H9 (cell line): ENCODE data around the gene PLA2G4D. TPM values are rescaled to one million over a fixed set of nuclear protein-coding genes. Genes with fewer than 3 reads are reported as not detected.

Experiments
- DNase-seq: peaks from one replicate; pipeline ENCODE4 v3.0.0-alpha.2; 2017
- H2AFZ ChIP-seq: one replicate; pipeline ENCODE4 v1.6.1; 2013; ENCODE audit warnings: mild to moderate bottlenecking, low read length, control low read depth, moderate library complexity
- H2AK5ac ChIP-seq: 2 replicates; pipeline ENCODE4 v1.6.1; 2013; ENCODE audit warnings: low read length, control low read depth, mixed read lengths; ENCODE audit not compliant: insufficient read length
- H2BK120ac ChIP-seq: one replicate; pipeline ENCODE4 v1.6.1; 2013; ENCODE audit warnings: low read depth, mild to moderate bottlenecking, low read length, control low read depth, inconsistent platforms; ENCODE audit not compliant: poor library complexity, severe bottlenecking
- H2BK12ac ChIP-seq: 2 replicates; pipeline ENCODE4 v1.6.1; 2013; ENCODE audit warnings: low read length, control low read depth, mixed read lengths, low read depth; ENCODE audit not compliant: insufficient read length
- H2BK15ac ChIP-seq: 2 replicates; pipeline ENCODE4 v1.6.1; 2013; ENCODE audit warnings: low read depth, low read length, control low read depth
- H2BK20ac ChIP-seq: one replicate; pipeline ENCODE4 v1.6.1; 2013; ENCODE audit warnings: low read depth, mild to moderate bottlenecking, low read length, control low read depth, inconsistent platforms; ENCODE audit not compliant: poor library complexity, severe bottlenecking
- H2BK5ac ChIP-seq: 2 replicates; pipeline ENCODE4 v1.6.1; 2013; ENCODE audit warnings: low read length, control low read depth, mixed read lengths; ENCODE audit not compliant: insufficient read length
- H3K14ac ChIP-seq: 2 replicates; pipeline ENCODE4 v1.6.1; 2013; ENCODE audit warnings: low read length, control low read depth; ENCODE audit not compliant: insufficient read depth
- H3K18ac ChIP-seq: 2 replicates; pipeline ENCODE4 v1.6.1; 2013; ENCODE audit warnings: low read depth, mild to moderate bottlenecking, mixed read lengths, low read length, control low read depth; ENCODE audit not compliant: insufficient read length
- H3K23ac ChIP-seq: 2 replicates; pipeline ENCODE4 v1.6.1; 2013; ENCODE audit warnings: low read length, control low read depth, mixed read lengths, low read depth; ENCODE audit not compliant: insufficient read length
- H3K23me2 ChIP-seq: 2 replicates; pipeline ENCODE4 v1.6.1; 2013; ENCODE audit warnings: low read depth, mild to moderate bottlenecking, mixed read lengths, low read length, control low read depth; ENCODE audit not compliant: insufficient read length, poor library complexity, severe bottlenecking
- H3K27ac ChIP-seq: 2 replicates; pipeline ENCODE4 v1.5.1; 2013; ENCODE audit warnings: low read length, control low read depth, mixed read lengths, low read depth; ENCODE audit not compliant: insufficient read length
- H3K27me3 ChIP-seq: 2 replicates; pipeline ENCODE4 v1.6.1; 2013; ENCODE audit warnings: low read length, control low read depth, inconsistent platforms; ENCODE audit not compliant: insufficient read depth
- H3K4ac ChIP-seq: 2 replicates; pipeline ENCODE4 v1.6.1; 2013; ENCODE audit warnings: low read depth, mild to moderate bottlenecking, control low read depth, inconsistent platforms, low read length, moderate library complexity
- H3K4me1 ChIP-seq: 2 replicates; pipeline ENCODE4 v1.6.1; 2013; ENCODE audit warnings: low read length, control low read depth, inconsistent platforms; ENCODE audit not compliant: insufficient read depth
- H3K4me2 ChIP-seq: 2 replicates; pipeline ENCODE4 v1.6.1; 2013; ENCODE audit warnings: low read length, control low read depth, mixed read lengths; ENCODE audit not compliant: insufficient read length, insufficient read depth
- H3K56ac ChIP-seq: 2 replicates; pipeline ENCODE4 v1.6.1; 2013; ENCODE audit warnings: low read depth, mild to moderate bottlenecking, mixed read lengths, low read length, control low read depth; ENCODE audit not compliant: insufficient read length
- H3K79me1 ChIP-seq: 2 replicates; pipeline ENCODE4 v1.6.1; 2013; ENCODE audit warnings: low read depth, mild to moderate bottlenecking, moderate library complexity, low read length, control low read depth, inconsistent platforms; ENCODE audit not compliant: insufficient read depth, poor library complexity, severe bottlenecking
- H3K79me2 ChIP-seq: 2 replicates; pipeline ENCODE4 v1.6.1; 2013; ENCODE audit warnings: low read length, control low read depth, inconsistent platforms; ENCODE audit not compliant: insufficient read depth
- H3K9ac ChIP-seq: 2 replicates; pipeline ENCODE4 v1.6.1; 2013; ENCODE audit warnings: low read length, control low read depth, mixed read lengths; ENCODE audit not compliant: insufficient read length; ENCODE audit errors: extremely low read depth
- H3K9me3 ChIP-seq: one replicate; pipeline ENCODE4 v1.6.1; 2013; ENCODE audit warnings: low read depth, low read length, inconsistent platforms; ENCODE audit not compliant: control insufficient read depth
- H3T11ph ChIP-seq: one replicate; pipeline ENCODE4 v1.6.1; 2013; ENCODE audit warnings: mild to moderate bottlenecking, low read length, control low read depth, inconsistent platforms
- H4K20me1 ChIP-seq: one replicate; pipeline ENCODE4 v1.6.1; 2013; ENCODE audit not compliant: control insufficient read depth, insufficient read length, insufficient read depth
- H4K5ac ChIP-seq: 2 replicates; pipeline ENCODE4 v1.6.1; 2013; ENCODE audit warnings: low read depth, mild to moderate bottlenecking, mixed read lengths, low read length, control low read depth; ENCODE audit not compliant: insufficient read length
- H4K8ac ChIP-seq: replicated peaks from 2 replicates; pipeline ENCODE4 v1.6.1; 2013; ENCODE audit warnings: low read length, control low read depth, mixed read lengths, low read depth; ENCODE audit not compliant: insufficient read length
- H4K91ac ChIP-seq: 2 replicates; pipeline ENCODE4 v1.6.1; 2013; ENCODE audit warnings: low read depth, mild to moderate bottlenecking, moderate library complexity, mixed read lengths, low read length, control low read depth; ENCODE audit not compliant: insufficient read length
- H3K27ac Mint-ChIP-seq, 3 experiments: 2 replicates in 2 of 3; 3 replicates in 1 of 3; pipeline ENCODE4 v1.8.0; 2020 to 2021; ENCODE audit warnings: mixed read lengths in 3 of 3, mild to moderate bottlenecking in 1 of 3, moderate library complexity in 1 of 3
- H3K27me3 Mint-ChIP-seq: 2 replicates; pipeline ENCODE4 v1.8.0; 2021; ENCODE audit warnings: low read depth, mild to moderate bottlenecking, moderate library complexity, mixed read lengths
- H3K36me3 Mint-ChIP-seq, 3 experiments: 2 replicates in 2 of 3; 3 replicates in 1 of 3; pipeline ENCODE4 v1.8.0; 2020 to 2021; ENCODE audit warnings: low read depth in 3 of 3, mixed read lengths in 3 of 3; ENCODE audit not compliant: insufficient read depth in 1 of 3
- H3K4me1 Mint-ChIP-seq, 2 experiments: 2 replicates each; pipeline ENCODE4 v1.8.0; 2020; ENCODE audit warnings: mixed read lengths in 2 of 2
- H3K4me3 Mint-ChIP-seq, 2 experiments: 2 replicates in 1 of 2; 3 replicates in 1 of 2; pipeline ENCODE4 v1.8.0; 2020 to 2021; ENCODE audit warnings: mild to moderate bottlenecking in 2 of 2, mixed read lengths in 2 of 2, moderate library complexity in 1 of 2
- H3K9me3 Mint-ChIP-seq, 2 experiments: 2 replicates in 1 of 2; 3 replicates in 1 of 2; pipeline ENCODE4 v1.8.0; 2020; ENCODE audit warnings: mild to moderate bottlenecking in 2 of 2, mixed read lengths in 2 of 2, moderate library complexity in 1 of 2
- WGBS: extraction: QIAGEN DNeasy Blood & Tissue Kit; methylation state at CpG from one replicate; pipeline ENCODE4 v1.1.7; 2013; ENCODE audit warnings: missing lambda C conversion rate, low lambda C conversion rate, mixed read lengths; ENCODE audit not compliant: insufficient read length; ENCODE audit errors: extremely low coverage; 5-methylcytosine and 5-hydroxymethylcytosine counted together
- total RNA-seq: library from RNA; stranded (reverse); gene quantifications from 2 replicates; pipeline ENCODE4 v1.2.1, GENCODE V29; 2021
- TF ChIP-seq, protein P1 (sequence below): fragments of 200-600 bp; sonication (generic); conservative IDR thresholded peaks from 3 replicates; pipeline ENCODE4 v1.8.0; 2021; ENCODE audit warnings: antibody characterized with exemption, mild to moderate bottlenecking

The PLA2G4D gene
- total RNA-seq, 1 experiment from 2014 or later = 0.33 TPM

DNA sequence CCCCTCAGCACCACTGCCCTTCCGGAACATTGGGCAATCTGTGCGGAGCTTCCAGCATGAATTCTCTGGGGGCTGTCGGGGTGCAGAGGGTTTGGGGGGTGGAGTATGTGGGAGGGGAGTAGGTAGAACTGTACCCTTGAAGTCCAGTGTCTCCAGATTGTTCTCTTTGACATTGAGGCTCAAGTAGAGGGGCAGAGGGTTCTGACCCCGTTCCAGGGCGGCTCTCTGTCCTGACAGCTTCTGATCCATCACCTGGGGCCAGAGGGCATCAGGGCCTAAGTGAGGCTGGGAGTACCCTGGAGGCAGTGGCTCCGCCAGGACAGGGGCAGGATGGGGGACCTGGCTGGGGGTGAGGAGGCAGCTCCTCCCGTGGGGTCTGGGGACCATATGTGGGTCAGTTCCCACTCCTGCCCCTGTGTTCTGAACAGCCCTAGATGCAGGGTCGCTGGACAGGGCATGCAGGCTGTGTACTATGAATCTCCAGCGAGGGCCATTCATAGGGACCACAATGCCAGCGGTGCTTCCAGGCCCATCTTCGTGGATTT is 22.1 kb downstream of the PLA2G4D start:
- TF ChIP-seq, protein P1, sequence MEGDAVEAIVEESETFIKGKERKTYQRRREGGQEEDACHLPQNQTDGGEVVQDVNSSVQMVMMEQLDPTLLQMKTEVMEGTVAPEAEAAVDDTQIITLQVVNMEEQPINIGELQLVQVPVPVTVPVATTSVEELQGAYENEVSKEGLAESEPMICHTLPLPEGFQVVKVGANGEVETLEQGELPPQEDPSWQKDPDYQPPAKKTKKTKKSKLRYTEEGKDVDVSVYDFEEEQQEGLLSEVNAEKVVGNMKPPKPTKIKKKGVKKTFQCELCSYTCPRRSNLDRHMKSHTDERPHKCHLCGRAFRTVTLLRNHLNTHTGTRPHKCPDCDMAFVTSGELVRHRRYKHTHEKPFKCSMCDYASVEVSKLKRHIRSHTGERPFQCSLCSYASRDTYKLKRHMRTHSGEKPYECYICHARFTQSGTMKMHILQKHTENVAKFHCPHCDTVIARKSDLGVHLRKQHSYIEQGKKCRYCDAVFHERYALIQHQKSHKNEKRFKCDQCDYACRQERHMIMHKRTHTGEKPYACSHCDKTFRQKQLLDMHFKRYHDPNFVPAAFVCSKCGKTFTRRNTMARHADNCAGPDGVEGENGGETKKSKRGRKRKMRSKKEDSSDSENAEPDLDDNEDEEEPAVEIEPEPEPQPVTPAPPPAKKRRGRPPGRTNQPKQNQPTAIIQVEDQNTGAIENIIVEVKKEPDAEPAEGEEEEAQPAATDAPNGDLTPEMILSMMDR = no peak
- Mint-ChIP-seq H3K4me3 (no peak overlapping the region), H3K4me1 (peaks cover 4% of the 10 kb centered on the region in 2 experiments; a peak in 3 of 4 replicates), H3K9me3 (no peaks in the 10 kb centered on the region), H3K27me3 (no peaks in the 10 kb centered on the region), H3K27ac (no peak overlapping the region), H3K36me3 (no peaks in the 10 kb centered on the region; a peak in 1 of 7 replicates)
- Histone ChIP-seq H2AFZ (no peak overlapping the region), H2AK5ac (no peak overlapping the region), H3K79me2 (no peaks in the 10 kb centered on the region), H2BK12ac (no peak overlapping the region), H4K20me1 (no peaks in the 10 kb centered on the region), H2BK5ac (no peak overlapping the region), H3K23ac (no peak overlapping the region), H3K4me1 (no peaks in the 10 kb centered on the region), H4K5ac (no peak overlapping the region), H3K14ac (no peak overlapping the region), H3K79me1 (no peaks in the 10 kb centered on the region), H4K8ac (no peak overlapping the region), H3T11ph (no peak overlapping the region), H2BK15ac (no peak overlapping the region), H3K9me3 (no peaks in the 10 kb centered on the region), H3K18ac (no peak overlapping the region), H3K56ac (no peak overlapping the region), H4K91ac (no peak overlapping the region), H3K9ac (no peak overlapping the region), H3K4ac (no peak overlapping the region), H2BK20ac (no peak overlapping the region), H3K23me2 (no peaks in the 10 kb centered on the region), H2BK120ac (no peak overlapping the region), H3K27me3 (no peaks in the 10 kb centered on the region), H3K4me2 (no peak overlapping the region), H3K27ac (no peak overlapping the region)
- no peak for DNase-seq
- WGBS = no CpG with 5 or more reads among the region's 11 CpGs
